ELR (cell line): ENCODE measurements around the gene PARP1.
"Not testable (repeated sequence)": the region's sequence is repeated elsewhere in the genome, so short reads cannot be mapped to it uniquely, and the experiment has no call there.

Experiments
- DNase-seq: peaks from one replicate; pipeline ENCODE4 v3.0.0-alpha.2; 2015; ENCODE audit warnings: low read depth

The PARP1 gene

DNA sequence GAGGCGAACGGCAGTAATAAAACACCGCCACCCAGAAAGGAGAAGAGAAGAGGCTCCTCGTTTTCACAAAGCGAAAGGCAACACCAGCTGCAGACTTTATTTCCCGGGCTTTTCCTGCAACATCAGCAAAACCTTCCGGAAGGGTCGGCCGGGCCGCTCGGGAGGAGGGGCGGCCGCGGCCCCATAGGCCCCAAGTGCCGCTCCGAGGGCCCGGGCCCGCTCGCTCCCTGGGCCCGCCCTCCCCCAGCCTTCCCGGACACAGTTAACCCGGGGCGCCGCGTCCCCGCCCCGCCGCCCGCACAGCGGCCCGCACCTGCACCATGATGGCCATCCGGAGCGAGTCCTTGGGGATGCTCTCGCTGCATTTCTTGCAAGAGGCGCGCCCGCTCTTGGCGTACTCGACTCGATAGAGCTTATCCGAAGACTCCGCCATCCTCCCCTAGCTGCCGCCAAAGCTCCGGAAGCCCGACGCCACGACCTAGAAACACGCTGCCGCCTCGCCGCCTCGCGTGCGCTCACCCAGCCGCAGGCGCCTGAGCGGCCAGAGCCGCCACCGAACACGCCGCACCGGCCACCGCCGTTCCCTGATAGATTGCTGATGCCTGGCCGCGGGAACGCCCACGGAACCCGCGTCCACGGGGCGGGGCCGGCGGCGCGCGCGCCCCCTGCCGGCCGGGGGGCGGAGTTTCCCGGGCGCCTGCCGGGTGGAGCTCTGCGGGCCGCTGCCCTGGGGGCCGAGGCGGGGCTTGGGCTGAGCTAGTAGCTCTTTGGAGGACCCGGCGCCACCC lies at the start of gene PARP1:
PARP1 (minus strand) TSS at position 597 of the 788 bp plus-strand sequence; CDS start at position 433, 164 bp downstream.
- peak; percentile 89 for DNase-seq

DNA sequence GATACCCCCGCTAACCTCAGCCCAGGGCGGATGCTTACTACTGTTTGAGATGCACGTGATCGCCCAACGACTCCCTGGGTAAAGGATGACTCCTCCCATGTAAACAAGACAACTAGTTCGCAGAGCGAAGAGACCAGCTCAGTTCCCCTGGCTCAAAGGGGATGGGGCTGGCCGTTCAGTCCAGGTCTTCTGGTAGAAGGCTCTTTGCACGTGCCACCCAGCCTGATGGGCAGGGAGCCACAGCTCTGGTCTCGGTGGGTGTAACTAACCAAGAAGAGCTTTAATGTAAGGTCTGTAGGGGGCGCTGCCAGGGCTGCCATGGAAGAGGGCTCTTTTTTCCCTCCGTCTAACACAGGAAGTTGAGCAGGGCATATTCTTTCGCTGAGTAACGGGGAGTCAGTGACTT lies 49.4 kb upstream of the PARP1 start:
- DNase-seq = peak; percentile 52

DNA sequence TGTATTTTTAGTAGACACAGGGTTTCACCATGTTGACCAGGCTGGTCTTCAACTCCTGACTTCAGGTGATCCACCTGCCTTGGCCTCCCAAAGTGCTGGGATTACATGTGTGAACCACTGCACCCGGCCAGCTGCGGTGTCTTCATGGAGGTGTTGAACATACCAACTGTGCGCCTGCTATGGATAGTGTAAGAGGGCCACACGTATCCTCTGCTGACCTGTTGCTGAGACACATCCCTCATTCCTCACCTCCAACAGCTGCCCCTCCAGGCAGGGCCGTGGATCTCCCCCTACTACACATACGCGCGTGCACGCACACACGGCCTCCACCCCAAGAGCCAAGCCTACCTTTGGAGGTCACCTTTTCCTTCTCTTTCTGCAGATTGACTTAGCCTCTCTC lies 48.0 kb upstream of the PARP1 start:
- DNase-seq = no peak

DNA sequence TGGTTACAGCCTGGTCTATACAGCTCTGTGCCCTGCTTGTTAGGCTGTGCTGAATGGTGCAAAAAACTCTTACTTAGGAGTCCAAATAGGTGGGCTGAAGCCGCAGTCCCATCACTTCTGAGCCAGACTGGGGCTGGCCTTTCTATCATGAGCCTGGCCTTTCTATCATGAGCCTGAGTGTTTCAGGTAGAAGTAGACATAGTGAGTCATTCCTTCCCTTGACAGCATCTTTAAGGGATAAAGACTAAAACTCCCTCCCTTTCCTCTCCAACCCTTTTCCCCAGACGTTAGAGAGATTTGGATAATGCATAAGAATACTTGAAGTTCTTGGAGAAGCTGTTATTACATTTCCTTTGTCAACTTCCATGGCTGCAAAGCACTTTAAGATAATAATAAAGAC lies 46.5 kb upstream of the PARP1 start:
- DNase-seq = no peak

DNA sequence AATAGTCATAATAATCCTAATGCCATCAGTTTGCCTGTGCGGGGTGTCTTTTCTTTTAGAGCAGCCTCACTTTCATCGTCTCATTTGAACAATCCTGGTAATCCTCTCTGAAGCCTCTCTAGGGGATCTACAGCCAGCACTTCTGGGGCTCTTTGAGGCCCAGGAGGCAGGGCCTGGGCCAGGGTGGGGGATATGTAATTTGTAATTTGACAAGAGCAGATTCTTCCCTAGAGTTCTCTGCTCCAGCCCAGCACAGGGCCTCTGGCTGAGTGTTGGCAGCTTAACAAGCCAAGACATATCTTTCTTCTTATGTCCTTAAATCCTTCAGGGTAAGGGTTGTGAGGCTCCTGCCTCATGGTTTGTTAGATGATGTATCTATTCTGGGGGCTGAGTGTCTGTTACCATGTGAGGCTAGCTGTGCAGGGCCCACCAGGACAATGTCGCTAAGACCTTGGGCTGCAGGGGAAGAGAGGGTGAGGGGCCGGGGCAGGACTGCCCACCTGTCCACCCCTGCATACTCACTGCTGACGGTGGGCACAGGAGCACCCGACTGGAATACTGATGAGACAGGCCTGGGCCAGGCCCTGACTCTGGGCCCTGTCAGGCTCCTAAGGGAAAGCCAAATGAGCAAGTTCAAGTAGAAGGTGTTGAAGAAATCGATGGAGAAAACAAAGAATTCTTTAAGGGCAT lies 45.3 kb upstream of the PARP1 start:
- DNase-seq = no peak

DNA sequence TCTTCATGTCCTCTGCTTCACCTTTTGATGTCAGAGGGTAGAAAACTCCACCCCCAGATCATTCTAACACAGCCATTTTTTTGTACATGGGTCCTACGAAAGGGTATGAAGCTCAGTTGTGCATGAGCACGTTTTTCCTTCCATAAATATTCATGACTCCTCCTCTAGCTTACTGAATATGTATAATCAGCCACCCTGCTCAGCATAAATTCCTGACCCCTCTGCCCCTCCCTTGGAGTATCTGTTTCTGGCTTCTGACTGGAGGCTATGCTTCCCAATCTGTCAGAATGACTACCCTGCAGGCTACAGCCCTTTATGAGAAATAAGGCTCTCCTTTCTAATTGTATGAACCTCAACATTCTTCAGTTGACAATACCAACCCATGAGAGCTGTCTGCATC lies 42.8 kb upstream of the PARP1 start:
- no peak for DNase-seq

DNA sequence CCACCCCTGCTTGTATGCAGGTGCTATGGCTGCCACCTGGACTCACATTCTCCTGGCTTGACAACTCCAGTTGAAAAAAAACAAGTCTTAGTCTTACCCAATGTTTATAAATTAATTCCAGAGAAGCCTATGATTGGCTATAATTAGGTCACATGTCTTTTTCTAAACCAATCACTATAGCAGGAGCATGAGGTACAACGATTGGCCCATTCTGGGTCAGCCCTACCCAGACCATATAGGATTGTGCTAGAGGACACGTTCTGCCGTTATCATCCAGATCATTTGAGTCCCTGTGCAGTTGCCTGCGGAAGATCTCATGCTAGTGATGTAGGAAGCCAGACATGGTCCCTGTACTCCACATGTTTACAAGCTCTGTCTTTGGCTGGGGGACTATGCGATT lies 41.9 kb upstream of the PARP1 start:
- no peak for DNase-seq

DNA sequence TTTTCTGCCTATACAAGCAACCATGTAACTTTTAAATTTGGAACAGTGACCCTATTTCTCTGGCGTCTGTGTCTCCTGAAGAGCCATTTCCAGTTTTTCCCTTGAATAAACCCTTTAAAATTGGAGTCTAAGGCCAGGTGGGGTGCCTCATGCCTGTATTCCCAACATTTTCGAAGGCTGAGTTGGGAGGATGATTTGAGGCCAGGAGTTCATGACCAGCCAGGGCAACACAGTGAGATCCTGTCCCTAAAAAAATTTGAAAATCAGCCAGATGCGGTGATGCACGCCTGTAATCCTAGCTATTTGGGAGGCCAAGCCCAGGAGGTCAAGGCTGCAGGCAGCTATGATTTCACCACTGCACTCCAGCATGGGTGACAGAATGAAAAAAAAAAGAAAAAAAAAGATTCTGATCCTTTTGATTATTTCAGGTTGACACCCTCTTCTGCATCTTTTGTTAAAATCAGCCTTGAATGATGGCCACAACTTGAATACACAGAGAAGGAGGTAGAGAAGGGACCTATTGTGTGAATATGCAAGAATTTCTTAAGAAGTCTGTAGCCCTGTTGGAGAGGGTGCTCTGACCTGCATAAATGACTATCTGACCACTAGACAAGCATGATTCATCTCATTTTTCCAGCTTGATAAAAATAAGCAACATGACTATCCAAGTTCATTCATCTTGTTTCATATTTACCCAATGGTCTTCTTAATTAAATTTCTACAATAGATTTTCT lies 40.2 kb upstream of the PARP1 start:
- DNase-seq = peak; percentile 51

DNA sequence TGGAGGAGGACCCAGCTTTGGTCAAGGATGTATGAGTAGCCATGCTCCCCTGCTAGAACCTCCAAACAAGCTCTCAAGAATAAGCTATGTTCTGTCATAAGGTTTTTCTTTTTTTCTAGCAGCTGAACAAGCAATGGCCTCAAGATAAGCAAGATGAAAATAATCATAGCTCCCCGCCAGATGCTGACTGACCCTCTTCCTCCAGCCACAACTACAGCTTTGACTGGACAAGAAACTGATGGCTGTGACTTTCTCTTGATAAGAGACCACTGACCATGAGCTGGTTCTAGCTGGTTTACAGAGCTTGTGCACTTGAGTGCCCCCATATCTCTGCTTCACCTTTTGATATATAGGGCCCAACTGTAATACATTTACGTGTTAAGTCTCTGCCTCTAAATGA lies 38.2 kb upstream of the PARP1 start:
- DNase-seq = no peak

DNA sequence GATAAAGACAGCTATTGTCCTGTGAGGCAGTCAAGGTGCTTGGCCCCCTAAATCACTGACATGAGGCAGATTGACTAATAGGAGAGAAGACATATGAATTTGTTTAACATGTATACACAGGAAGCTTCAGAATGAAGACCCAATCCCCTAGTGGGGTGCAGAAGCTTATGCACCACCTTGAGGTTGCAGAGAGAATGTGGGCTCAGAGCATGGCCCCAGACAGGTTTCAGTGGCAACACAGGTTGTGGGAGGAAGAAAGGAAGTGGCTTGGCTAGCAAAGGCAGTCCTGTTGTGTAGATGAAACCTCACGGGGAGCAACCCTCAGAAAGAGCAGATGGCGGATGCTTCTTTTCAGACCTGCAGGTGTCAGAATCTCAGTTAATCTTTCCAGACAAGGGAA lies 37.0 kb upstream of the PARP1 start:
- DNase-seq = no peak

DNA sequence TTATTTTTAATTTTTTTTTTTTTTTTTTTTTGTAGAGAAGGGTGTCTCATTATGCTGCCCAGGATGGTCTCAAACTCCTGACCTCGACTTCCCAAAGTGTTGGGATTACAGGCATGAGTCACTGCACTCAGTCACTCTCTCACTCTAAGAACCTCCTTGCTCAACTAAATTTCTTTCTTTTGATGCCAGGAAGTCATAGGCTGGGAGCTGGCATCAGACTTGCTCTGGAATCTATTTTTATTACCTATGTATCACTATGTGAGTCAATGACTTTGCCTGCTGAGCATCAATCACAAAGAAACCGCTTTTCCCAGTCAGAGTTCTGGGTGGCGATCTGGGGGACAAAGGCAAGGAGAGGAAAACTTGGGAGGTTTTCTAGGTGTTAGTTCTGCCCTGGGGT lies 35.5 kb upstream of the PARP1 start:
- DNase-seq = peak; percentile 83

DNA sequence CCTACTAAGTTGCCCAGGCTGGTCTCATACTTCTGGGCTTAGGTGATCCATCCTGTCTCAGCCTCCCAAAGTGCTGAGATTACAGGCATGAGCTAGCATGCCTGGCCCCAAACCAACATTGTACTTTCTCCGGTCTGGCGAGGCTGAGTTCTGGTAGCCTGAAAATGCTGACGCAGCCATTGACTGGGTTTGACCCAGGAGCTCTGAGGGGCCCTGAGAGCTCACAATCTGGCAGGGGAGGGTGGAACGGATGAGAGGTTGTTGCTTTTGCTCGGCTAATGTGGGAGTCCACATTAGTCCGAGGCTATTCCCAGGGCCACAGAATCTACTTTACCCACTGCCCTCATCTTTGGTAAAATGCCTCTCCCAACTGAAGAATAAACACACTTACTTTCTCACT lies 35.1 kb upstream of the PARP1 start:
- no peak for DNase-seq

DNA sequence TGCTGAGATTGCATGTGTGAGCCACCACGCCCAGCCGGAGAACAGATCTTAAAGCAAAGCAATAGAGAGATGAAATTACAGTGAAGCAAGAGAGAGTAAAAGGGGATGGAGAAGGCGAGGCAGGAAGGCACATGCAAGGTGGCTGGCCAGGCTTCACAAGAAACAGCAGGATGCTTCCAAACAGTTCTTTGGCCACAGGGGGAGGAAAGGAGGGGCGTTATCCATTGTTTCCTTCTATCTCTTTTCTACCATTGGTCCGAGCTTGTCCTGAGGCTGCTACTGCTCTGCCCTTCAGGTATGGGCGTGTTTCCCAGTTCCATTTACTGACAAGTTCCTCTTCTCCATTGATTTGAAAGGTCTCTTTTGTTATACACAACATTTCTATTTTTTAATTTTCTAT lies 33.7 kb upstream of the PARP1 start:
- DNase-seq = no peak

DNA sequence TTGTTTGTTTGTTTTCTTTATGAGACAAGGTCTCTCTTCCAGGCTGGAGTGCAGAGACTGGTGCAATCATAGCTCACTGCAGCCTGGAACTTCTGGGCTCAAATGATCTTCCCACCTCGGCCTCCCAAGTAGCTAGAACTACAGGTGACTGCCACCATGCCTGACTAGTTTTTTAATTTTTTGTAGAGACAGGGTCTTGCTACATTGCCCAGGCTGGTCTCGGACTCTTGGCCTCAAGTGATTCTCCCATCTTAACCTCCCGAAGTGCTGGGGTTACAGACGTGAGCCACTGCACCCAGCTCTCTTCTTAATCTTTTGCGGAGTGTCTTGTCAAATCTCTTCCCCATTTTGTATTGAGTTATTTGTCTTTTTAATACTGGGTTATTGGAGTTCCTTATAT lies 32.6 kb upstream of the PARP1 start:
- no peak for DNase-seq

DNA sequence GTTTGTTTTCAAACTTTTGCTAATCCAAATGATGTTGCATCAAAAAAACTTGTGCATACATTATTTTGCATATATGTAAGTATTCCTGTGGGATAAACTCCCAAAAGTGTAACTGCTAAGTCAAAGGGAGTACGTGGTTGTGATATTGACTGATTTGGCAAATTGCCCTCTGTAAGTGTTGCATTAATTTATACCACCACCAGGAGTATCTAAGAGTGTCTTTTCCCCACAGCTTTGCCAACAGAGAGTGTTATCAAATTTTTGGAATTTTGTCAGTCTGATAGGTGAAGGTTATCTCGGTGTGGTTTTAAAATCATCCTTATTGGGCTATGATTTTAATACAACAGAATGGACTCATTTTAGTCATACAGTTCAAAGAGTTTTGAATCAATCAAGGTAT lies 30.1 kb upstream of the PARP1 start:
- DNase-seq = peak; percentile 54

DNA sequence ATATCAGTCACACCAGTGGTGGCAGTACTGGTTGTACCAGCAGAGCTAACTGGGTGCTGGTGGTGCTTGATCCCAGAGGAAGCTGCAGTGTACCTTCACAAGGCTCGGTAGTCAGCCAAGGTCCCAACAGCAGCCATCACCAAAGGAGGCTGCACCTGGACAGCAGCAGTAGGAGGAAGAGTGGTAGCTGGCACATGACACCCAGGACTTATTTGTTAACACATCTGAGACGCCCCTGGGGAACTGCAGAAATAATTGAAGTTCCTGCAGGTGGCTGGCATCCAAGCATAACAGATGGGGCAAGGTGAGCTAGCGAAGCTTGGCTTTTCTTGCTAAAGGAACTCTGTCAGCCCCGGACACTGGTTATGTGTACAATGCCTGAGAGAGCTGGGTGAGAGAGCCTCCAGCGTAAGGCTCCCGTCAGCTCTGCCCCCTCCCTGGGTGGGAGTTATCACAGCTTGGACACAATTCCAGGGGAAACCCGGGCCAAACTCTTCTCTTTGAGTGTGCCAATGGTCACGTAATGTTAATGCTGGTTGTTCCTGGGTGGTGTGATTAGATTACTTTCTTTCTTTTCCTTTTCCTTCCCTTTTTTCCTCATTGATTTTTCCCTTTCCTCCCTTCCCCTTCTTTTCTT lies 29.1 kb upstream of the PARP1 start:
- DNase-seq = no peak

DNA sequence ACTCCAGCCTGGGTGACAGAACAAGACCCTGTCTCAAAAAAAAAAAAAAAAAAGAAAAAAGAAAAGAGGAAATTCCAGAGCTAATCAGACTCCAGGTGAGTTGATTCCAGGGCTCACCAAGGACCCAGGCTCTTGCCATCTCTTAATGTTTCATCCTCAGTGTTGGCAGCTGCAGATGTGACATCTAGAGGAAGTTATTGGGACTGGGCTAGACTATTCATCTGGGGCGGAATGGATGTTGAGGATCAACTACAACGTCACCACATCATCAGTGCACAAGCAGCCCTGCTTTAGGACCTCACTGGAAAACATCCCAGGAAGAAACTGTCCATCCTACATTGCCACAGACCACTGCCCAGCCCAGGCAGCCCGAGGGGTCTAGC lies 28.6 kb upstream of the PARP1 start:
- no peak for DNase-seq

DNA sequence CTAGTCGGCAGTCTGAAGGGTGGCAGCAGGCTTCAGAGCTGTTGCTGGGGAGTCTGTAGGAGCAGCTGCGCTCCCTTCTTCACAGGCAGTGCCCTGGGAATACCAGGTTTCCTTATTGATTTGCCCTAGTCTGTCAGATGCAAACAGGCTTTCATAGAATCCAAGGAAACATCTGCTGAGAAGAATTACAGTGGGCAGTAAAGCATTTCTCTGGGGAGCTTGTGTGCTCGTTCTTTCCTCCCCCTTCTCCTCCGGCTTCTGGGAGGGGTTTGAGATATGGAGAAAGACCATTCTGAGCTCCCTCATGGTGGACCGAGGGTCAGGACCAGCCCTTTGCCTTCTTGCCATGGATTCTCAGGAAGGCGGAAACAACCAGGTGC lies 25.4 kb upstream of the PARP1 start:
- DNase-seq = no peak

DNA sequence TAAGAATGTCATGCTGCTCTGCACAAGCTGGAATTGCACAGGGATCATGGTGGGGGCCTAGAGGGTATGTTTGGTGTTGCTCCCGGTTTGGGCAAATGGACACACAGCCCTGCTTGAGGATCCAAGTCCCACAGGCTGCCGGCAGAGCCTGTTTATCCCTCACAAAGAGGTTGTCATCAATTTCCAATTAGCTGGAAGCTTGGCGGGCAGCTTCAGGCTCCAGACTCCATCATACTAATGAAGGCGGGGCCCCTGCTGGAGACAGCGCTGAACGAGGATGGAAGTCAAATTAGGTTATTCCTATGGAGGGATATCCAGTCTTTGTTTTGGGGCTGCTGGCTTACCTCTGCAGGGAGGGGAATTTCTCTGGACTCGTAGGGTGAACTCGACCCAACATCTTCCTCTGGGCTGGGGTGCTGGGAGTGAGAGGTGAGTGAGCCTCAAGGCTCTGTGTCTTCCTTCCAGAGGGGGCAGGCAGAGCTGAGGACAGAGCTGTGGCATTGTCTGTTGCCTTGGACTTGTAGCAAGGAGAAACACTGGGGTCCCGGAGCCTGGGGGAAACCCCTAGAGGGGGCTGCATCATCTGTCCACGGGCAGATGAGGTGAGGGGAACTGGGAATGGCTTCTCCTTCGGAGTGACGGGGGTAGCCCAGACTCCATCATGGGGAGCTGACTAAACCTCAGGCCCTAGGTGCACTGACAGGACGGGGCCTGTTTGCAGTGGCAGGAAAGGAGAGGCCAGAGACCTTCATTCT lies 24.9 kb upstream of the PARP1 start:
- DNase-seq = no peak

DNA sequence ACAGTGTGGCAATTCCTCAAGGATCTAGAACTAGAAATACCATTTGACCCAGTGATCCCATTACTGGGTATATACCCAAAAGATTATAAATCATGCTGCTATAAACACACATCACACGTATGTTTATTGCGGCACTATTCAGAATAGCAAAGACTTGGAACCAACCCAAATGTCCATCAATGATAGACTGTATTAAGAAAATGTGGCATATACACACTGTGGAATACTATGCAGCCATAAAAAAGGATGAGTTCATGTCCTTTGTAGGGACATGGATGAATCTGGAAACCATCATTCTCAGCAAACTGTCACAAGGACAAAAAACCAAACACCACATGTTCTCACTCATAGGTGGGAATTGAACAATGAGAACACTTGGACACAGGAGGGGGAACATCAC lies 24.0 kb upstream of the PARP1 start:
- not testable (repeated sequence) for DNase-seq

DNA sequence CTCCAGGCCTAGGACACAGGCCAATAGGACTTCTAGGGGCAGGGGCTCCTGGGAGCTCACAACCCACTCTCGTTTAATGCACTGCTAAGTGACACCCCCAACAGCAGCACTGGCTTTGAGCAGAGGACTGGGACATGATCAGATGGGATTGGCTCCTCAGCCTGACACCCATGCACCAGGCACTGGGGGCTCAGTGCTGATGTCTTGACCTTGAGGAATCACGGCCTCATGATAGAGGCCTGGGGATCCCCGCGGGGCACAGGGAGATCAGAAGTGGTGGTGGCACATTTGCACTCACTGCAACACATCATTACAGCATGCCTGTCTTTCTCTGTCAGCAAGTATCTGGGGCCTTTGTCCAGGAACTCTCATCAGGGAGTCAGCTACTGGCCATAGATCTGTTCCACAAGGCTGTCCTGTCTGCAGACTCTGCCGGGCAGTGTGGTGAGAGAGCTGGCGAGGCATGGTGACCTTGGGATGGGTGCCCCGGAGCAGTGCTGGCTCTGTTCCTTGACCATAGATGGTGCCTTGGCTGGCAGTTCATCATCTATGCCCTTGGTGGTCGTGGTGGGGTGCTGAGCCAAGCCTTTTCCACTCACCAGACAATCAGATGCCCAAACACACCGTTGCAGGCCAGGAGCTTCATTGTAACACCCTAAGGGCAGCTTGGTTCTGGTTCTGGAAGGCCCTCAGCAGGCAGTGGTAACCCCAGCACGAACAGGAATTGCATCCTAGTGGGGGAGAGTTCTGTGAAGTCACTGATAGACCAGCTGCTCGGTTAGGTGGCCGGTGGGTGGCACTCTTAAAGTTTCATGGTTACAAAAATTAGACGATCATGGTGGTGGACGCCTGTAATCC lies 22.2 kb upstream of the PARP1 start:
- no peak for DNase-seq
